HG03280 (cell line): ENCODE data around the gene C1orf174.

Source experiments
- ATAC-seq: cut with Tn5 transposase; IDR thresholded peaks from one replicate; pipeline ENCODE4 v1.9.1; 2021; ENCODE audit warnings: mild to moderate bottlenecking, moderate library complexity; ENCODE audit not compliant: unreplicated experiment

The C1orf174 gene

DNA sequence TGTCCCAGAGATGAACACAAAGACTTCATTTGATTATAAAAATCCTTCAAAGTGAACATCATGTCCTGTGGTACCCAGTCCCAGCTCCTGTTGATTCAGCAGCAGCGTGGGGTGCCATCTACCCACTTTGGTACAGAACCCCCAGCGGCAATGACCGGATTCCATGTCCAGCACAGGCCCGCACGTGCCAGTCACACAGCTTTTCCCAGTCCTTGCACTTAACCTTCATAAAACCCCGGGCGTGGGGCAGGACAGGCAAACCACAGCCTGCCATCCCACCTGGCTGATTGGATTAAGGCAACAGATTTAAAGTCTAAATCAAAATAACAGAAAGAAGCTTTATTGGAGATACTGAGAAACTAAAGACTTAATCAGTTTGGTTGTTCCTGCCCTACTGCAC is 58.6 kb downstream of the C1orf174 start:
- ATAC-seq: no peak
